Measurements from ENCODE around the gene SYT5. TPM values are rescaled to one million over a fixed set of nuclear protein-coding genes. Genes with fewer than 3 reads are reported as not detected.
A peak's percentile ranks its signal among the peaks of the same experiment; 100 is the strongest.

SYT5 gene
- total and polyA plus RNA-seq, 2 of the 8 experiments (the other 6 are each of a cell fraction or from before 2014, with no cell fraction given), result 0.35 to 0.67 TPM

DNA sequence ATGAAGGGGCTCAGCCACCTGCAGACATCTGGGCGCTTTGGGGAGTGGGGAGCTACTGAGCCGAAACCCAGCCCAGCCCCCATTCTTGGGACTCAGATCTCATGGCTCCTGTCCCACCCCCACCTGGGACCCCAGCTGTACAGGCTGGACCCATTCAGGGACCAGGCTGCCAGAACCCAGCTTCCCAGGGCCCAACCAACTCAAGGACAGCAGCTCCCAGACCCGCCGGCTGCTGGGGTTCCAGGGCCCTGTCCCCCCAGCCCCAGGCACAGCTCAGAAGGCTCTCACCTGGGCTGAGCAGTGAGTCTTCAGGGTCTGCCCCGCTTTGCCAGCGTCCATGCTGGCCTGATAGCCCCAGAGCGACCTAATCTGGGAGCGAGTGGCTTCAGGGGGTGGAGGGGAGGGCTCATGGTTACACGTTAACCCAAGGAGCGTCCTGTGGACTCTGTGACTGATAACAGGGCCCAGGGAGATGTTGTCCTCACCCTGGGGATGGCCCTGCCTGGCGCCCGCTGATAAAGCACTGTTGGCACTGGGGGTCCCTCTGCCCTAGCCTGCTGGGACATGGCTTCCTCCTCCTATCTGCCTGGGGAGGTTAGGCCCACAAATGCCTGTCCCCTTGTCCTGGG is 48.4 kb upstream of the SYT5 start, which contains the start of gene TMEM86B:
TMEM86B (minus strand) TSS at position 361 of the 629 bp plus-strand sequence; CDS start at position 339, 22 bp downstream.
- no peak within 1 kb of the TSS for H3K18ac ChIP-seq (ENCODE audit: extremely low read depth, low read length)
- no peak for DNase-seq (ENCODE audit: low read depth in 1 of 2, low spot score in 2 of 2)
- no peak within 1 kb of the TSS for H3K23ac ChIP-seq (ENCODE audit: insufficient read length)
- whole genome bisulfite sequencing, 2 experiments (ENCODE audit: extremely low coverage in 1 of 2, insufficient coverage in 1 of 2, insufficient read length in 1 of 2, insufficient replicate concordance in 2 of 2, low coverage in 1 of 2, low lambda C conversion rate in 2 of 2, missing lambda C conversion rate in 1 of 2), result 90% methylated on average over 10 of the region's 12 CpGs; no CpG with 5 or more reads in 1 of the 2 experiments
- no peak within 1 kb of the TSS for H4K5ac ChIP-seq (ENCODE audit: insufficient read length, low read depth, low read length)
- no peak within 1 kb of the TSS for H3K27ac ChIP-seq (ENCODE audit: low read depth, low read length)
- no peak within 1 kb of the TSS for H2BK12ac ChIP-seq (ENCODE audit: low read depth, low read length)
- H2AK5ac ChIP-seq (ENCODE audit: low read depth, low read length), result no peak within 1 kb of the TSS
- H3K79me1 ChIP-seq (ENCODE audit: low read depth, low read length), result no peaks in the 10 kb centered on the region; the same call in 1 of the 2 replicates
- no peak within 1 kb of the TSS for H4K91ac ChIP-seq (replicated peaks; ENCODE audit: insufficient read length, low read length)
- H3K4me1 ChIP-seq (replicated peaks in 1 of 4; ENCODE audit: control insufficient read depth in 3 of 4, insufficient read depth in 4 of 4, low read length in 3 of 4), result no peaks in the 10 kb centered on the region
- ChIA-PET CTCF (ENCODE audit: partially characterized antibody) (interaction anchor here (0.7 to 1.6 kb wide), 3 partner anchors 63 to 190 kb away, joined by 3 to 4 read pairs (median 4); partner anchors contain the start of gene DNAAF3), POLR2A (ENCODE audit: partially characterized antibody) (interaction anchor here (0.6 to 1.9 kb wide), 3 partner anchors 31 to 179 kb away, joined by 3 to 10 read pairs (median 4); partner anchors contain the start of gene UBE2S)
- no peak within 1 kb of the TSS for H3K4me3 ChIP-seq (ENCODE audit: extremely low read depth in 1 of 4, insufficient read depth in 2 of 4, low read depth in 3 of 4, low read length in 4 of 4)
- H2BK20ac ChIP-seq (ENCODE audit: low read length), result no peak within 1 kb of the TSS
- H3K36me3 ChIP-seq (ENCODE audit: control insufficient read depth in 2 of 4, insufficient read depth in 4 of 4, low read length in 3 of 4), result peaks cover 5 to 16% (median 12%) of the 10 kb centered on the region in 4 experiments; a peak in 5 of 8 replicates
- H3K27me3 ChIP-seq (replicated peaks in 1 of 4; ENCODE audit: control insufficient read depth in 3 of 4, extremely low read depth in 1 of 4, insufficient read depth in 3 of 4, low read length in 3 of 4), result no peaks in the 10 kb centered on the region
- H4K20me1 ChIP-seq (replicated peaks in 1 of 2; ENCODE audit: control insufficient read depth in 1 of 2, insufficient read depth in 2 of 2, low read length in 2 of 2), result peaks cover 3 to 23% of the 10 kb centered on the region in 2 experiments
- no peak within 1 kb of the TSS for H2AFZ ChIP-seq (ENCODE audit: low read length)
- H3K4me2 ChIP-seq (ENCODE audit: insufficient read depth in 1 of 2, low read depth in 2 of 2, low read length in 2 of 2), result no peak within 1 kb of the TSS
- no peaks in the 10 kb centered on the region for H3K9me3 ChIP-seq (ENCODE audit: insufficient read depth in 2 of 2, low read depth in 1 of 2, low read length in 1 of 2)
- H3K4ac ChIP-seq (replicated peaks; ENCODE audit: insufficient read length, low read depth, low read length), result no peak within 1 kb of the TSS
- H3K9ac ChIP-seq (replicated peaks in 1 of 4; ENCODE audit: extremely low read depth in 1 of 4, low read depth in 3 of 4, low read length in 3 of 4), result no peak within 1 kb of the TSS
- no peak for FAIRE-seq
- no peak within 1 kb of the TSS; the same call in 1 of the 2 replicates for H4K8ac ChIP-seq (ENCODE audit: extremely low read depth, insufficient read depth, low read length)
- no peak within 1 kb of the TSS for H2BK15ac ChIP-seq (ENCODE audit: low read length)
- H2BK5ac ChIP-seq (ENCODE audit: low read depth, low read length), result peak within 1 kb of the TSS; percentile 35; the same call in 1 of the 2 replicates
- H3K79me2 ChIP-seq (ENCODE audit: control insufficient read depth in 1 of 2, insufficient read depth in 2 of 2, low read length in 2 of 2), result no peaks in the 10 kb centered on the region
- H3K14ac ChIP-seq (ENCODE audit: insufficient read length), result no peak within 1 kb of the TSS
- H3K23me2 ChIP-seq (ENCODE audit: low read depth, low read length), result no peaks in the 10 kb centered on the region
- H2BK120ac ChIP-seq (replicated peaks; ENCODE audit: low read depth, low read length), result no peak within 1 kb of the TSS
- no peak within 1 kb of the TSS for H3K56ac ChIP-seq (replicated peaks; ENCODE audit: insufficient read length, low read depth, low read length)
- TF ChIP-seq FOSL1 (IDR thresholded peaks at IDR 0.05; ENCODE audit: insufficient read depth, low read depth, low read length) (no peak), RNF2 (IDR thresholded peaks at IDR 0.05; ENCODE audit: borderline replicate concordance, low read depth, low read length, missing control alignments, poor library complexity, severe bottlenecking) (no peak), KDM4A (IDR thresholded peaks at IDR 0.05; ENCODE audit: low read depth, low read length, severe bottlenecking) (no peak), SAP30 (IDR thresholded peaks at IDR 0.05; ENCODE audit: insufficient read depth, insufficient replicate concordance, low read length) (no peak), EP300 (IDR thresholded peaks at IDR 0.05; ENCODE audit: borderline replicate concordance in 1 of 2, low read depth in 2 of 2, low read length in 2 of 2) (no peak)

Data from H1 (cell line).